NCI-H1930 (cell line): ENCODE measurements around the gene BCAS3.
A peak's percentile ranks its signal among the peaks of the same experiment; 100 is the strongest.
"Not testable (repeated sequence)": the region's sequence is repeated elsewhere in the genome, so short reads cannot be mapped to it uniquely, and the experiment has no call there.

Experiments
- DNase-seq, 2 experiments: peaks; one replicate each; lab custom pipeline; 2025; lab: John Stamatoyannopoulos, UW

Gene BCAS3

GRCh38 chr17:60674637-60675036 lies 3.0 kb upstream of the BCAS3 start:
- DNase-seq, result not testable (repeated sequence)

- no peak for DNase-seq
These were observed 1.7 kb upstream of the BCAS3 start for GRCh38 chr17:60675997-60676396.

DNA sequence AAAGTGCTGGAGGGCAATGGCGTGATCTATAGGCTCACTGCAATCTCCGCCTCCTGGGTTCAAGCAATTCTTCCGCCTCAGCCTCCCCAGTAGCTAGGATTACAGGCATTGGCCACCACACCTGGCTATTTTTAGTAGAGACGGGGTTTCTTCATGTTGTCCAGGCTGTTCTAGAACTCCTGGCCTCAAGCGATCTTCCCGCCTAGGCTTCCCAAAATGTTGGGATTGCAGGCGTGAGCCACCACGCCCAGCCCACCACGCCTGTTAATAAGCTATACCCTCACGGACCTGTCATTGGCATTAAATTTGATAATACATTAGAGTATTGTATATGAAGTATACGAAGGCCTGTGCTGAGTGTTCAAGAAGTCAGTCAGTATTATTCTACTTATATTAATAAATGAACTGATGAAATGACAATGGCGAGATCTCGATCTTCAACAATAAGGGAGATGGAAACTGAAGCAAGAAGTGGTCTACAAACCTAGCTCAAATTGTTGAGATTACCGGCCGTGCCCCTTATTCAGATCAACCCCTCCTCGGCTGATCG lies 818 bp upstream of the BCAS3 start:
- no peak for DNase-seq

- peak in 1 of 2 experiments; percentile 61 for DNase-seq
These were observed 430 bp downstream of the BCAS3 start for GRCh38 chr17:60678118-60678444.

GRCh38 chr17:60679287-60679686 lies 1.6 kb downstream of the BCAS3 start:
- DNase-seq, result no peak

GRCh38 chr17:60680754-60681153 lies 3.1 kb downstream of the BCAS3 start:
- no peak for DNase-seq

GRCh38 chr17:60685437-60685836 lies 7.8 kb downstream of the BCAS3 start:
- no peak for DNase-seq

GRCh38 chr17:60695960-60696359 lies 18.3 kb downstream of the BCAS3 start:
- DNase-seq, result no peak

DNA sequence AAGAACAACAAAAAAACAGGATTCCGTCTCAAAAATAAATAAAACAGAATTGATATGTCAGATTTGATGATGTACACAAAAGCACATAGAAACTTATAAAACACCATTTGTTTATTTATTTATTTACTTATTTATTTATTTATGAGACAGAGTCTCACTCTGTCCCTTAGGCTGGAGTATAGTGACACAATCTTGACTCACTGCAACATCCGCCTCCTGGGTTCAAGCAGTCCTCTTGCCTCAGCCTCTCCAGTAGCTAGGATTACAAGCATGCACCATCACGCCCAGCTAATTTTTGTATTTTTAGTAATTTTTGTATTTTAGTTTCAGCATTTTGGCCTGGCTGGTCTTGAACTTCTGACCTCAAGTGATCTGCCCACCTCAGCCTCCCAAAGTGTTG lies 21.4 kb downstream of the BCAS3 start:
- DNase-seq, result no peak

- DNase-seq, result no peak
These were observed 26.5 kb downstream of the BCAS3 start for GRCh38 chr17:60704170-60704569.

DNA sequence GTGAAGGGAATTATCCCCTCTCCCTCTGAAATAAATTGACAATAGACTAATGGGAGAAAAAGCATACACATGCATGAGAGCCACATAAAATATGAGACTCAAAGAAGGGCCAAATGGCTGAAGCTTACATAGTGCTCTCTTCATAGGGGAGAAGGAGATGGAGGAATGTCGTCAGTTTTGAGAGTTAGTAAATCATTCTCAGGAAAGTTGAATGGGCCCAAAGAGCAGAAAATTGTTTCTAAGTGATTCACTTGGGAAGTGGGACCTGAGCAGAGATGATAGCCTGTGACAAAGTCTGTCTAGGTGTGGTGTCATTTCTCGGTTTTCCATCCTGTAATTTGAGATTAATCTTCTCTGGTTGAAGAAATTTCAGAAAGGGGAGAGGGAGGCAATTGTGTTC lies 35.0 kb downstream of the BCAS3 start:
- DNase-seq, result no peak

GRCh38 chr17:60713608-60714007 lies 36.0 kb downstream of the BCAS3 start:
- no peak for DNase-seq

DNA sequence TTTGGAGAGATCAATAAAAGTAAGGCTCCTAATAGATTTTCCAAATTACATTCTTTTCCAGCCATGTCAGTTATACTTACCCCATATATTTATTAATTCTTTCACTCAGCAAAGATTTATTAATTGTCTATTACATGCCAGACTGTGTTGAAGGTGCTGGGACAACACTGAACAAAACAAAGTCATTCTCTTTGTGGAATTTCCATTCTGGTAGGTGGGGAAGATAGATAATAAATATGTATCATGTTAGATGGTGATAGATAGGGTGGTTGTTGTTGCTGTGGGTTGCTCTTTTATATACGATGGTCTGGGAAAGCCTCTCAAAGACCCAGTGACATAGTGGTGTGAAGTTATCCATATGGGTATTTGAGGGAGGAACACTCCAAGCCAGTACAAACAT lies 39.1 kb downstream of the BCAS3 start:
- DNase-seq, result no peak

GRCh38 chr17:60717814-60718213 lies 40.2 kb downstream of the BCAS3 start:
- no peak for DNase-seq

GRCh38 chr17:60720763-60721531 lies 43.3 kb downstream of the BCAS3 start:
- DNase-seq, result peak; percentile 43 to 58

- no peak for DNase-seq
These were observed 47.0 kb downstream of the BCAS3 start for GRCh38 chr17:60724647-60725046.

DNA sequence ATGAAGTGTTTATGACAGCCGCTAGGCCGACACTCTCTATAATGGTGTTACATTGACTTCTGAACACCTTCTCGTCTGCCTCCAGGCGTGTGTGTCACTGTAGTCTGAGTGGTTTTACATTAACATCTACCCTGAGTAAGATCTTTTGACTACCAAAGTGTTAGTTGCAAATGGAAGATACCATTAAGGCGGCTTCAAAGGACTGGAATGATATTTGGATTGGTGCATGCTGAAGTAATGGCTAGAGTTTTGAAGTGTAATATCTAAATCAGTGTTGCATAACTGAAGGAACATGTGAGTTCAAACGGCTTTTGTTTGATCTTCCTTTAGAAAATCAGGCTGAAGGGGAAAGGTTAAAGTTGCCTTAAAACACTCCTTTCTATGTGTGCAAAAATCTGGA lies 52.2 kb downstream of the BCAS3 start:
- DNase-seq, result no peak

- DNase-seq, result no peak
These were observed 52.6 kb downstream of the BCAS3 start for GRCh38 chr17:60730273-60730672.

DNA sequence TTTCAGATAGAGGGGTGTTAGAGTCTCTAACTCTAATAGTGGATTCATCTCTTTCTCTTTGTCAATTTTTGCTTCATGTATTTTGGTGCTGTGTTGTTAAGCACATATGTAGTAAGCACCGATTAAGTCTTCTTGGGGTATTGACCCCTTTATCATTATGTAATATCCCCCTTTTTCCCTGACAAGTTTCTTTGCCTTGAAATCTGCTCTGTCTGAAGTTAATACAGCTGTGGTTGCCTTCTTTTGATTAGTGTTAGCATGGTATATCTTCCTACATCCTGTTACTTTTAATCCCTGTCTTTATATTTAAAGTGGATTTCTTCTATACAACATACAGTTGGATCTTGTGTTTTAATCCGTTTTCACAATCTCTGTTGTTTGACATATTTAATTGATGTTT lies 60.6 kb downstream of the BCAS3 start:
- DNase-seq, result no peak

- no peak for DNase-seq
These were observed 62.9 kb downstream of the BCAS3 start for GRCh38 chr17:60740584-60740983.

GRCh38 chr17:60741031-60741430 lies 63.4 kb downstream of the BCAS3 start:
- no peak for DNase-seq

- DNase-seq, result no peak
These were observed 65.6 kb downstream of the BCAS3 start for GRCh38 chr17:60743282-60743681.

GRCh38 chr17:60743799-60744198 lies 66.1 kb downstream of the BCAS3 start:
- no peak for DNase-seq

DNA sequence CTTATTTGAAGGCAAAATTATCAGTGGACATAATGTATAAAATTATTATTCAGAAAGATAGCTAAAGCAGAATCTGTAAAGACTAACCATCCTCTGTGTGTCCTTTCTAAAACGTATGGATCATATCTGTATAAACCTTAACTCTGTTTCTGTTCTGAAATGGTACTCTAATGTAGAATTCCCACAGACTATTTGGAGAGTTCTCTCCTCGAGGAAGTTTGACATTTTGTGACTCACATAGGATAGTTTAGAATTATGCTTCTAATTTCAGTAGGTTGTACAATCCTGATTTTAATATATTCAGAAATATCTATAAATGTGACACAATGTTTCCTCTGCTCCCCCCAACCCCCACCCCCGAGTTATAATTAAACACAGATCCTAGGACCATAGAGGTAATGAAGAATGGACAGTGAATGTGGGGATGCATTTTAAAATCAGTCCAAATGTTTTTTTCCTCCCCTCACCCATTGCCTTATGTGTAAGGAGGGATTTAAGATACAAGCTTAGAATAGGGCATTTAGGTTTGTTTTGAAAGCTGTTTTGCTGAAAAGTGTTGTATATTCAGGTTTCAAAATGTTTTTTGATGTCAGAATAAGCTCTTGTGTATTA lies 66.8 kb downstream of the BCAS3 start:
- DNase-seq, result no peak
